CD14-positive monocyte (primary cell): ENCODE measurements around the gene SFTPD. TPM values are rescaled to one million over a fixed set of nuclear protein-coding genes. Genes with fewer than 3 reads are reported as not detected.

Experiments used
- DNase-seq, 3 donors: peaks; one replicate each; pipeline ENCODE4 v3.0.0-alpha.2; 2011 to 2022
- H2AFZ ChIP-seq: 2 replicates; pipeline ENCODE4 v1.6.0; 2012; ENCODE audit warnings: mild to moderate bottlenecking, low read depth, low read length, inconsistent platforms; ENCODE audit not compliant: insufficient read depth, poor library complexity, severe bottlenecking
- H3K27ac ChIP-seq, 2 donors: 1 replicate in 1 of 2; 2 replicates in 1 of 2; pipeline ENCODE4 v1.5.1; 2012 to 2013; ENCODE audit warnings: low read length in 2 of 2, control low read depth in 1 of 2, inconsistent platforms in 1 of 2, low read depth in 1 of 2, mild to moderate bottlenecking in 1 of 2
- H3K27me3 ChIP-seq, 2 donors: one replicate each; pipeline versions ENCODE4 v1.6.0 to v1.6.1; 2011 to 2013; ENCODE audit warnings: low read length in 2 of 2; ENCODE audit not compliant: control insufficient read depth in 2 of 2, insufficient read depth in 2 of 2
- H3K36me3 ChIP-seq, 2 donors: replicated peaks in 1 of 2; 1 replicate in 1 of 2; 2 replicates in 1 of 2; pipeline versions ENCODE4 v1.5.1 to v1.6.1; 2012 to 2013; ENCODE audit warnings: low read length in 2 of 2, control low read depth in 1 of 2, inconsistent platforms in 1 of 2, mild to moderate bottlenecking in 1 of 2; ENCODE audit not compliant: insufficient read depth in 2 of 2, control insufficient read depth in 1 of 2
- H3K4me1 ChIP-seq, 2 donors: 1 replicate in 1 of 2; 2 replicates in 1 of 2; pipeline versions ENCODE4 v1.5.1 to v1.6.1; 2012 to 2013; ENCODE audit warnings: low read length in 2 of 2, control low read depth in 1 of 2, inconsistent platforms in 1 of 2, mild to moderate bottlenecking in 1 of 2, moderate library complexity in 1 of 2; ENCODE audit not compliant: insufficient read depth in 2 of 2, control insufficient read depth in 1 of 2
- H3K4me2 ChIP-seq: replicated peaks from 2 replicates; pipeline ENCODE3; 2012; ENCODE audit warnings: low read length, moderate library complexity, mild to moderate bottlenecking; ENCODE audit not compliant: poor library complexity, severe bottlenecking; ENCODE audit errors: extremely low read depth
- H3K4me3 ChIP-seq, 3 experiments: fragments of 200-600 bp in 1 of 3; sonication (generic) in 1 of 3; replicated peaks in 1 of 3; 1 replicate in 2 of 3; 2 replicates in 1 of 3; pipeline ENCODE4 v1.5.1; 2011 to 2013; ENCODE audit warnings: low read length in 3 of 3, mild to moderate bottlenecking in 3 of 3, control low read depth in 2 of 3, low read depth in 2 of 3, inconsistent platforms in 1 of 3, moderate library complexity in 1 of 3
- H3K79me2 ChIP-seq: 2 replicates; pipeline ENCODE4 v1.6.0; 2012; ENCODE audit warnings: mild to moderate bottlenecking, control low read depth, inconsistent platforms, low read length, moderate library complexity; ENCODE audit not compliant: insufficient read depth
- H3K9ac ChIP-seq: 2 replicates; pipeline ENCODE4 v1.6.0; 2017; ENCODE audit warnings: low read length, mild to moderate bottlenecking; ENCODE audit not compliant: insufficient read depth, poor library complexity, severe bottlenecking
- H3K9me3 ChIP-seq, 2 donors: replicated peaks in 1 of 2; 1 replicate in 1 of 2; 2 replicates in 1 of 2; pipeline versions ENCODE4 v1.5.1 to v1.6.1; 2012 to 2013; ENCODE audit warnings: low read length in 2 of 2, control low read depth in 1 of 2; ENCODE audit not compliant: control insufficient read depth in 1 of 2, insufficient read depth in 1 of 2
- H4K20me1 ChIP-seq: 2 replicates; pipeline ENCODE4 v1.6.0; 2012; ENCODE audit warnings: mild to moderate bottlenecking, low read length, control low read depth, moderate library complexity; ENCODE audit not compliant: insufficient read depth
- H3K27ac Mint-ChIP-seq, 7 donors: one replicate each; pipeline ENCODE4 v1.8.0; 2020; ENCODE audit warnings: mild to moderate bottlenecking in 7 of 7, mixed read lengths in 7 of 7, moderate library complexity in 6 of 7, inconsistent platforms in 2 of 7
- H3K27me3 Mint-ChIP-seq, 3 donors: one replicate each; pipeline ENCODE4 v1.8.0; 2021 to 2022; ENCODE audit warnings: low read depth in 3 of 3, mild to moderate bottlenecking in 3 of 3, mixed read lengths in 3 of 3, moderate library complexity in 3 of 3, inconsistent platforms in 1 of 3
- H3K36me3 Mint-ChIP-seq, 2 donors: one replicate each; pipeline ENCODE4 v1.8.0; 2020; ENCODE audit warnings: mixed read lengths in 2 of 2, inconsistent platforms in 1 of 2, mild to moderate bottlenecking in 1 of 2
- H3K4me1 Mint-ChIP-seq: one replicate; pipeline ENCODE4 v1.8.0; 2020; ENCODE audit warnings: mild to moderate bottlenecking, mixed read lengths
- H3K4me3 Mint-ChIP-seq, 2 donors: one replicate each; pipeline ENCODE4 v1.8.0; 2020; ENCODE audit warnings: mild to moderate bottlenecking in 2 of 2, mixed read lengths in 2 of 2, moderate library complexity in 1 of 2
- H3K9me3 Mint-ChIP-seq, 7 donors: one replicate each; pipeline ENCODE4 v1.8.0; 2020 to 2022; ENCODE audit warnings: mixed read lengths in 7 of 7, mild to moderate bottlenecking in 6 of 7, moderate library complexity in 6 of 7, inconsistent platforms in 2 of 7
- WGBS: methylation state at CpG from one replicate; pipeline ENCODE4 v1.1.5; 2013; ENCODE audit warnings: missing lambda C conversion rate; ENCODE audit not compliant: insufficient coverage; 5-methylcytosine and 5-hydroxymethylcytosine counted together
- intact Hi-C, 2 donors: fragments of 100-400 bp; cut with micrococcal nuclease; formaldehyde crosslinking; loops; one replicate each; pipeline versions ENCODE4 v1.15.0 to v1.15.1; 2023
- polyA plus RNA-seq, 3 donors: library from polyadenylated mRNA; depleted of rRNA in 1 of 3; unstranded in 2 of 3; stranded (reverse) in 1 of 3; fragments of 300-500 nt in 2 of 3; fragments of >200 nt in 1 of 3; fragmentation: Illumina TruSeq in 2 of 3; gene quantifications; 1 replicate in 2 of 3; 2 replicates in 1 of 3; pipeline ENCODE4 v1.2.3, GENCODE V29; 2012 to 2021
- TF ChIP-seq, protein P1 (sequence below): fragments of 200-600 bp; IDR thresholded peaks from one replicate; pipeline ENCODE4 v1.8.0; 2022; ENCODE audit warnings: antibody characterized with exemption, mild to moderate bottlenecking

Gene SFTPD
- polyA plus RNA-seq, 3 donors = 0.84 to 1.4 (median 1.2) TPM

- TF ChIP-seq, protein P1, sequence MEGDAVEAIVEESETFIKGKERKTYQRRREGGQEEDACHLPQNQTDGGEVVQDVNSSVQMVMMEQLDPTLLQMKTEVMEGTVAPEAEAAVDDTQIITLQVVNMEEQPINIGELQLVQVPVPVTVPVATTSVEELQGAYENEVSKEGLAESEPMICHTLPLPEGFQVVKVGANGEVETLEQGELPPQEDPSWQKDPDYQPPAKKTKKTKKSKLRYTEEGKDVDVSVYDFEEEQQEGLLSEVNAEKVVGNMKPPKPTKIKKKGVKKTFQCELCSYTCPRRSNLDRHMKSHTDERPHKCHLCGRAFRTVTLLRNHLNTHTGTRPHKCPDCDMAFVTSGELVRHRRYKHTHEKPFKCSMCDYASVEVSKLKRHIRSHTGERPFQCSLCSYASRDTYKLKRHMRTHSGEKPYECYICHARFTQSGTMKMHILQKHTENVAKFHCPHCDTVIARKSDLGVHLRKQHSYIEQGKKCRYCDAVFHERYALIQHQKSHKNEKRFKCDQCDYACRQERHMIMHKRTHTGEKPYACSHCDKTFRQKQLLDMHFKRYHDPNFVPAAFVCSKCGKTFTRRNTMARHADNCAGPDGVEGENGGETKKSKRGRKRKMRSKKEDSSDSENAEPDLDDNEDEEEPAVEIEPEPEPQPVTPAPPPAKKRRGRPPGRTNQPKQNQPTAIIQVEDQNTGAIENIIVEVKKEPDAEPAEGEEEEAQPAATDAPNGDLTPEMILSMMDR = no peak
- intact Hi-C loops = no loop called here
- H3K27ac Mint-ChIP-seq = no peak overlapping the region
- no peaks in the 10 kb centered on the region for H3K36me3 ChIP-seq
- H3K27me3 ChIP-seq = peaks cover 8 to 16% of the 10 kb centered on the region in 2 donors
- peaks cover 23 to 29% (median 24%) of the 10 kb centered on the region in 3 donors for H3K27me3 Mint-ChIP-seq
- no peak overlapping the region for H3K4me2 ChIP-seq
- H3K4me1 Mint-ChIP-seq = peaks cover 8% of the 10 kb centered on the region
- peak overlapping the region in 1 of 2 donors; percentile 31 for H3K4me3 Mint-ChIP-seq
- peaks cover 3 to 11% (median 6%) of the 10 kb centered on the region in 7 donors for H3K9me3 Mint-ChIP-seq
- peaks cover 2 to 3% of the 10 kb centered on the region in 2 donors for H3K4me1 ChIP-seq
- H3K36me3 Mint-ChIP-seq = no peaks in the 10 kb centered on the region
- no peak for DNase-seq
- WGBS = 96% methylated on average over 2 of the region's 4 CpGs
- H4K20me1 ChIP-seq = no peaks in the 10 kb centered on the region
- no peak overlapping the region for H3K4me3 ChIP-seq
- no peak overlapping the region for H2AFZ ChIP-seq
- no peak overlapping the region for H3K27ac ChIP-seq
- H3K79me2 ChIP-seq = no peaks in the 10 kb centered on the region
- no peak overlapping the region for H3K9ac ChIP-seq
- H3K9me3 ChIP-seq = peaks cover 0 to 11% of the 10 kb centered on the region in 2 donors
Observed at GRCh38 chr10:79930267-79930666, 18.6 kb downstream of the SFTPD start.

- Histone ChIP-seq H3K79me2 (no peaks in the 10 kb centered on the region), H3K9ac (no peak overlapping the region), H3K9me3 (peaks cover 0 to 11% of the 10 kb centered on the region in 2 donors), H3K36me3 (no peaks in the 10 kb centered on the region), H3K27me3 (peaks cover 8 to 16% of the 10 kb centered on the region in 2 donors), H2AFZ (no peak overlapping the region), H3K4me2 (no peak overlapping the region), H4K20me1 (no peaks in the 10 kb centered on the region), H3K4me3 (no peak overlapping the region), H3K4me1 (no peaks in the 10 kb centered on the region), H3K27ac (no peak overlapping the region)
- peak; percentile 54 to 67 (median 64) for DNase-seq
- peaks cover 3 to 11% (median 6%) of the 10 kb centered on the region in 7 donors for H3K9me3 Mint-ChIP-seq
- H3K36me3 Mint-ChIP-seq = no peaks in the 10 kb centered on the region
- 20% methylated on average over 14 of the region's 14 CpGs for WGBS
- H3K4me3 Mint-ChIP-seq = peak overlapping the region in 1 of 2 donors; percentile 68
- H3K27me3 Mint-ChIP-seq = peaks cover 22 to 29% (median 23%) of the 10 kb centered on the region in 3 donors
- H3K27ac Mint-ChIP-seq = peak overlapping the region in 3 of 7 donors; percentile 11 to 59 (median 16)
- TF ChIP-seq, protein P1 = peak; percentile 89
- intact Hi-C loops = no loop called here
- peaks cover 5% of the 10 kb centered on the region for H3K4me1 Mint-ChIP-seq
Observed at GRCh38 chr10:79929409-79929904, 19.4 kb downstream of the SFTPD start.
